HG03139 (cell line): ENCODE results near the gene HMOX1.

Source experiments
- ATAC-seq: cut with Tn5 transposase; IDR thresholded peaks from one replicate; pipeline ENCODE4 v1.9.1; 2021; ENCODE audit not compliant: unreplicated experiment

The HMOX1 gene

GRCh38 chr22:35400501-35400790 is 19.6 kb downstream of the HMOX1 start:
- ATAC-seq: no peak

- ATAC-seq: no peak
These were observed 21.0 kb downstream of the HMOX1 start for GRCh38 chr22:35401863-35402262.

- ATAC-seq: no peak
These were observed 22.5 kb downstream of the HMOX1 start for GRCh38 chr22:35403356-35403755.

GRCh38 chr22:35404176-35404575 is 23.3 kb downstream of the HMOX1 start:
- no peak for ATAC-seq

GRCh38 chr22:35406443-35406842 is 25.5 kb downstream of the HMOX1 start:
- no peak for ATAC-seq

GRCh38 chr22:35407362-35407761 is 26.5 kb downstream of the HMOX1 start:
- no peak for ATAC-seq

- ATAC-seq: peak; percentile 63
These were observed 29.1 kb downstream of the HMOX1 start for GRCh38 chr22:35409783-35410662.

GRCh38 chr22:35410663-35411034 is 29.8 kb downstream of the HMOX1 start:
- no peak for ATAC-seq

GRCh38 chr22:35411102-35411501 is 30.2 kb downstream of the HMOX1 start:
- ATAC-seq: no peak

GRCh38 chr22:35413624-35414023 is 32.7 kb downstream of the HMOX1 start:
- no peak for ATAC-seq

GRCh38 chr22:35417606-35418005 is 36.7 kb downstream of the HMOX1 start:
- ATAC-seq: no peak

GRCh38 chr22:35418088-35418487 is 37.2 kb downstream of the HMOX1 start:
- ATAC-seq: no peak

GRCh38 chr22:35418731-35419130 is 37.8 kb downstream of the HMOX1 start:
- ATAC-seq: no peak

- ATAC-seq: no peak
These were observed 38.9 kb downstream of the HMOX1 start for GRCh38 chr22:35419756-35420155.

- ATAC-seq: no peak
These were observed 40.2 kb downstream of the HMOX1 start for GRCh38 chr22:35421121-35421520.

GRCh38 chr22:35422145-35422544 is 41.2 kb downstream of the HMOX1 start:
- ATAC-seq: no peak

GRCh38 chr22:35422936-35423335 is 42.0 kb downstream of the HMOX1 start:
- no peak for ATAC-seq

GRCh38 chr22:35424081-35424480 is 43.2 kb downstream of the HMOX1 start:
- no peak for ATAC-seq

GRCh38 chr22:35424761-35425160 is 43.9 kb downstream of the HMOX1 start:
- ATAC-seq: no peak

GRCh38 chr22:35425546-35425945 is 44.6 kb downstream of the HMOX1 start:
- no peak for ATAC-seq

- no peak for ATAC-seq
These were observed 45.3 kb downstream of the HMOX1 start for GRCh38 chr22:35425971-35426800.

- no peak for ATAC-seq
These were observed 45.9 kb downstream of the HMOX1 start for GRCh38 chr22:35426801-35427140.
